LNCAP (cell line): Measurements from ENCODE around the gene LBR.

Experiments
- CTCF ChIP-seq: fragments of 450-650 bp; IDR thresholded peaks from 2 replicates; pipeline ENCODE4 v1.5.1; 2017; ENCODE audit warnings: mild to moderate bottlenecking

LBR gene

GRCh38 chr1:225427235-225428067, at the start of gene LBR:
LBR (minus strand) TSS chr1:225428038; CDS start chr1:225424075, 3,963 bp downstream.
- TF ChIP-seq CTCF, result no peak

GRCh38 chr1:225477296-225477911, 49.6 kb upstream of the LBR start:
- no peak for TF ChIP-seq CTCF

GRCh38 chr1:225476538-225476988, 48.7 kb upstream of the LBR start:
- TF ChIP-seq CTCF, result no peak

GRCh38 chr1:225476100-225476511, 48.3 kb upstream of the LBR start:
- no peak for TF ChIP-seq CTCF

GRCh38 chr1:225474986-225475820, 47.4 kb upstream of the LBR start:
- TF ChIP-seq CTCF, result peak; percentile 100

- no peak for TF ChIP-seq CTCF
These were observed 46.7 kb upstream of the LBR start for GRCh38 chr1:225474439-225474985.
